Measurements from ENCODE around the gene KRTAP10-2. TPM values are rescaled to one million over a fixed set of nuclear protein-coding genes. Genes with fewer than 3 reads are reported as not detected.

KRTAP10-2 gene
- total and polyA plus RNA-seq, 9 of the 15 experiments (the other 6 are each of a cell fraction or from before 2014, with no cell fraction given), result not detected

DNA sequence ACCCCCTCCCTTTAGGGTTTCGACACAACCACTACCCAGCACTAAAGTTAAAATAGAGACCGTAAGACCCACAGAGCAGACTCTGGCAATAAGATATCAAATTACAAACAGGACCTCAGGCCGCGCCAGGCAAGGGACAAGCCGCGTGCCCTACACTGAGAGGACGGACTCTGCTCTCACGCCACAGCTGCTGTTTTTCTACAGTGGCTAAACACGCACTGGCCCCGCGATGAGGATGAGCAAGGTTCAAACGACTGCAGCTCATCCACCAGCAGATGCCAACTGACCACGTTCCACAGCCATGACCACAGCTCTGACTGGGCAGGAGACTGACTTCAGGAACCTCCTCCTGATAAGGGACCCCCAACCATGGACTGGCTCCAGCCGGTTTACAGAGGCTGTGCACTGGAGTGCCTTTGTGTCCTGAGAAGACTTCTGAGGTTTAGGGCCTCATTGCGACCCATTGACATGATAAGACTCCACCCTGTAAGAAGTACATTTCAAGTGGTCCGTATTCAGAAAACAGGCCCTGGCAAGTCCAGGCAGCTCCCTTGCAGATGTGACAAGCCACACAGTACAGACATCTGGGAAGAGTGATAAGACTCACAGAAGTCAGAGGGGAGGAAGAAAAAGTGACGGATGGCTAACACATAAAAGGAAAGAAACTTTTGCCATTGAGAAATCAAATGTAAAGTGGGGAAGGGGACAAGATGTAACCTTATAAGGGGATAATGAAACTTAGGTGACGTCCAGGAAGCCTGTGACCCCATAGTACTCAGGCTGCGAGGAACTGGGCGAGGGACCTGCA lies 42.5 kb upstream of the KRTAP10-2 start (continued):
- TF ChIP-seq, protein P1, sequence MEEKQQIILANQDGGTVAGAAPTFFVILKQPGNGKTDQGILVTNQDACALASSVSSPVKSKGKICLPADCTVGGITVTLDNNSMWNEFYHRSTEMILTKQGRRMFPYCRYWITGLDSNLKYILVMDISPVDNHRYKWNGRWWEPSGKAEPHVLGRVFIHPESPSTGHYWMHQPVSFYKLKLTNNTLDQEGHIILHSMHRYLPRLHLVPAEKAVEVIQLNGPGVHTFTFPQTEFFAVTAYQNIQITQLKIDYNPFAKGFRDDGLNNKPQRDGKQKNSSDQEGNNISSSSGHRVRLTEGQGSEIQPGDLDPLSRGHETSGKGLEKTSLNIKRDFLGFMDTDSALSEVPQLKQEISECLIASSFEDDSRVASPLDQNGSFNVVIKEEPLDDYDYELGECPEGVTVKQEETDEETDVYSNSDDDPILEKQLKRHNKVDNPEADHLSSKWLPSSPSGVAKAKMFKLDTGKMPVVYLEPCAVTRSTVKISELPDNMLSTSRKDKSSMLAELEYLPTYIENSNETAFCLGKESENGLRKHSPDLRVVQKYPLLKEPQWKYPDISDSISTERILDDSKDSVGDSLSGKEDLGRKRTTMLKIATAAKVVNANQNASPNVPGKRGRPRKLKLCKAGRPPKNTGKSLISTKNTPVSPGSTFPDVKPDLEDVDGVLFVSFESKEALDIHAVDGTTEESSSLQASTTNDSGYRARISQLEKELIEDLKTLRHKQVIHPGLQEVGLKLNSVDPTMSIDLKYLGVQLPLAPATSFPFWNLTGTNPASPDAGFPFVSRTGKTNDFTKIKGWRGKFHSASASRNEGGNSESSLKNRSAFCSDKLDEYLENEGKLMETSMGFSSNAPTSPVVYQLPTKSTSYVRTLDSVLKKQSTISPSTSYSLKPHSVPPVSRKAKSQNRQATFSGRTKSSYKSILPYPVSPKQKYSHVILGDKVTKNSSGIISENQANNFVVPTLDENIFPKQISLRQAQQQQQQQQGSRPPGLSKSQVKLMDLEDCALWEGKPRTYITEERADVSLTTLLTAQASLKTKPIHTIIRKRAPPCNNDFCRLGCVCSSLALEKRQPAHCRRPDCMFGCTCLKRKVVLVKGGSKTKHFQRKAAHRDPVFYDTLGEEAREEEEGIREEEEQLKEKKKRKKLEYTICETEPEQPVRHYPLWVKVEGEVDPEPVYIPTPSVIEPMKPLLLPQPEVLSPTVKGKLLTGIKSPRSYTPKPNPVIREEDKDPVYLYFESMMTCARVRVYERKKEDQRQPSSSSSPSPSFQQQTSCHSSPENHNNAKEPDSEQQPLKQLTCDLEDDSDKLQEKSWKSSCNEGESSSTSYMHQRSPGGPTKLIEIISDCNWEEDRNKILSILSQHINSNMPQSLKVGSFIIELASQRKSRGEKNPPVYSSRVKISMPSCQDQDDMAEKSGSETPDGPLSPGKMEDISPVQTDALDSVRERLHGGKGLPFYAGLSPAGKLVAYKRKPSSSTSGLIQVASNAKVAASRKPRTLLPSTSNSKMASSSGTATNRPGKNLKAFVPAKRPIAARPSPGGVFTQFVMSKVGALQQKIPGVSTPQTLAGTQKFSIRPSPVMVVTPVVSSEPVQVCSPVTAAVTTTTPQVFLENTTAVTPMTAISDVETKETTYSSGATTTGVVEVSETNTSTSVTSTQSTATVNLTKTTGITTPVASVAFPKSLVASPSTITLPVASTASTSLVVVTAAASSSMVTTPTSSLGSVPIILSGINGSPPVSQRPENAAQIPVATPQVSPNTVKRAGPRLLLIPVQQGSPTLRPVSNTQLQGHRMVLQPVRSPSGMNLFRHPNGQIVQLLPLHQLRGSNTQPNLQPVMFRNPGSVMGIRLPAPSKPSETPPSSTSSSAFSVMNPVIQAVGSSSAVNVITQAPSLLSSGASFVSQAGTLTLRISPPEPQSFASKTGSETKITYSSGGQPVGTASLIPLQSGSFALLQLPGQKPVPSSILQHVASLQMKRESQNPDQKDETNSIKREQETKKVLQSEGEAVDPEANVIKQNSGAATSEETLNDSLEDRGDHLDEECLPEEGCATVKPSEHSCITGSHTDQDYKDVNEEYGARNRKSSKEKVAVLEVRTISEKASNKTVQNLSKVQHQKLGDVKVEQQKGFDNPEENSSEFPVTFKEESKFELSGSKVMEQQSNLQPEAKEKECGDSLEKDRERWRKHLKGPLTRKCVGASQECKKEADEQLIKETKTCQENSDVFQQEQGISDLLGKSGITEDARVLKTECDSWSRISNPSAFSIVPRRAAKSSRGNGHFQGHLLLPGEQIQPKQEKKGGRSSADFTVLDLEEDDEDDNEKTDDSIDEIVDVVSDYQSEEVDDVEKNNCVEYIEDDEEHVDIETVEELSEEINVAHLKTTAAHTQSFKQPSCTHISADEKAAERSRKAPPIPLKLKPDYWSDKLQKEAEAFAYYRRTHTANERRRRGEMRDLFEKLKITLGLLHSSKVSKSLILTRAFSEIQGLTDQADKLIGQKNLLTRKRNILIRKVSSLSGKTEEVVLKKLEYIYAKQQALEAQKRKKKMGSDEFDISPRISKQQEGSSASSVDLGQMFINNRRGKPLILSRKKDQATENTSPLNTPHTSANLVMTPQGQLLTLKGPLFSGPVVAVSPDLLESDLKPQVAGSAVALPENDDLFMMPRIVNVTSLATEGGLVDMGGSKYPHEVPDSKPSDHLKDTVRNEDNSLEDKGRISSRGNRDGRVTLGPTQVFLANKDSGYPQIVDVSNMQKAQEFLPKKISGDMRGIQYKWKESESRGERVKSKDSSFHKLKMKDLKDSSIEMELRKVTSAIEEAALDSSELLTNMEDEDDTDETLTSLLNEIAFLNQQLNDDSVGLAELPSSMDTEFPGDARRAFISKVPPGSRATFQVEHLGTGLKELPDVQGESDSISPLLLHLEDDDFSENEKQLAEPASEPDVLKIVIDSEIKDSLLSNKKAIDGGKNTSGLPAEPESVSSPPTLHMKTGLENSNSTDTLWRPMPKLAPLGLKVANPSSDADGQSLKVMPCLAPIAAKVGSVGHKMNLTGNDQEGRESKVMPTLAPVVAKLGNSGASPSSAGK (IDR thresholded peaks at IDR 0.05), result peak; percentile 93
- TF ChIP-seq DIDO1 (tag; IDR thresholded peaks at IDR 0.05; ENCODE audit: low read depth), result peak; percentile 60; the same call in 1 of the 2 replicates
- no peak for TF ChIP-seq ZNF224 (CRISPR knock-in tag; IDR thresholded peaks at IDR 0.05)
- TF ChIP-seq SMARCC2 (IDR thresholded peaks at IDR 0.05; ENCODE audit: low read depth), result peak; percentile 87
- TF ChIP-seq HMGN3 (IDR thresholded peaks at IDR 0.05; ENCODE audit: borderline replicate concordance, extremely low read depth, insufficient read length, low read depth, low read length), result no peak
- TF ChIP-seq BRCA1 (IDR thresholded peaks at IDR 0.05), result no peak
- no peak for TF ChIP-seq BRCA1 (CRISPR knock-in tag; IDR thresholded peaks at IDR 0.05)
- no peak; the same call in 1 of the 2 replicates for TF ChIP-seq GATAD2A (IDR thresholded peaks at IDR 0.05)
- no peak for TF ChIP-seq SRSF1 (IDR thresholded peaks at IDR 0.05; ENCODE audit: low read depth, low read length)
- TF ChIP-seq, protein P2, sequence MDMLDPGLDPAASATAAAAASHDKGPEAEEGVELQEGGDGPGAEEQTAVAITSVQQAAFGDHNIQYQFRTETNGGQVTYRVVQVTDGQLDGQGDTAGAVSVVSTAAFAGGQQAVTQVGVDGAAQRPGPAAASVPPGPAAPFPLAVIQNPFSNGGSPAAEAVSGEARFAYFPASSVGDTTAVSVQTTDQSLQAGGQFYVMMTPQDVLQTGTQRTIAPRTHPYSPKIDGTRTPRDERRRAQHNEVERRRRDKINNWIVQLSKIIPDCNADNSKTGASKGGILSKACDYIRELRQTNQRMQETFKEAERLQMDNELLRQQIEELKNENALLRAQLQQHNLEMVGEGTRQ (CRISPR knock-in tag; IDR thresholded peaks at IDR 0.05), result no peak
- TF ChIP-seq, protein P3, sequence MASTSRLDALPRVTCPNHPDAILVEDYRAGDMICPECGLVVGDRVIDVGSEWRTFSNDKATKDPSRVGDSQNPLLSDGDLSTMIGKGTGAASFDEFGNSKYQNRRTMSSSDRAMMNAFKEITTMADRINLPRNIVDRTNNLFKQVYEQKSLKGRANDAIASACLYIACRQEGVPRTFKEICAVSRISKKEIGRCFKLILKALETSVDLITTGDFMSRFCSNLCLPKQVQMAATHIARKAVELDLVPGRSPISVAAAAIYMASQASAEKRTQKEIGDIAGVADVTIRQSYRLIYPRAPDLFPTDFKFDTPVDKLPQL (IDR thresholded peaks at IDR 0.05; ENCODE audit: extremely low read depth, insufficient read length), result no peak
- no peak for TF ChIP-seq RBM14 (IDR thresholded peaks at IDR 0.05; ENCODE audit: borderline replicate concordance, insufficient read depth, low read depth, low read length)
- TF ChIP-seq MTA1 (IDR thresholded peaks at IDR 0.05; ENCODE audit: borderline replicate concordance), result peak; percentile 71; the same call in 1 of the 2 replicates
- TF ChIP-seq ZNF184 (CRISPR knock-in tag; IDR thresholded peaks at IDR 0.05), result no peak
- no peak for TF ChIP-seq NFXL1 (CRISPR knock-in tag; IDR thresholded peaks at IDR 0.05)
- TF ChIP-seq TAL1 (IDR thresholded peaks at IDR 0.05), result peak; percentile 96

Measured in K562 (cell line).